Nephron progenitor cell (in vitro differentiated cells): ENCODE results near the gene KIAA0232.

Experiments
- DNase-seq: peaks from one replicate; pipeline ENCODE4 v3.0.0; 2021
- H3K27ac Mint-ChIP-seq: 2 replicates; pipeline ENCODE4 v1.8.0; 2021; ENCODE audit warnings: mild to moderate bottlenecking, moderate library complexity, mixed read lengths
- H3K27me3 Mint-ChIP-seq: 2 replicates; pipeline ENCODE4 v1.8.0; 2021; ENCODE audit warnings: mild to moderate bottlenecking, low read depth, mixed read lengths; ENCODE audit not compliant: poor library complexity
- H3K36me3 Mint-ChIP-seq: 2 replicates; pipeline ENCODE4 v1.8.0; 2021; ENCODE audit warnings: low read depth, mixed read lengths
- H3K4me1 Mint-ChIP-seq: 2 replicates; pipeline ENCODE4 v1.8.0; 2021; ENCODE audit warnings: mixed read lengths
- H3K4me3 Mint-ChIP-seq: 2 replicates; pipeline ENCODE4 v1.8.0; 2021; ENCODE audit warnings: mild to moderate bottlenecking, moderate library complexity, mixed read lengths
- H3K9me3 Mint-ChIP-seq: 2 replicates; pipeline ENCODE4 v1.8.0; 2021; ENCODE audit warnings: mild to moderate bottlenecking, moderate library complexity, mixed read lengths
- TF ChIP-seq, protein P1 (sequence below): fragments of 200-600 bp; sonication (generic); IDR thresholded peaks from 2 replicates; pipeline ENCODE4 v1.5.0; 2021; ENCODE audit warnings: antibody characterized with exemption

The KIAA0232 gene

GRCh38 chr4:6907658-6908191 is 125.2 kb downstream of the KIAA0232 start:
- Mint-ChIP-seq H3K4me1 (peaks cover 48% of the 10 kb centered on the region), H3K27ac (no peak overlapping the region), H3K27me3 (peaks cover 30% of the 10 kb centered on the region), H3K9me3 (no peaks in the 10 kb centered on the region), H3K36me3 (no peaks in the 10 kb centered on the region), H3K4me3 (peak overlapping the region; percentile 90)
- TF ChIP-seq, protein P1, sequence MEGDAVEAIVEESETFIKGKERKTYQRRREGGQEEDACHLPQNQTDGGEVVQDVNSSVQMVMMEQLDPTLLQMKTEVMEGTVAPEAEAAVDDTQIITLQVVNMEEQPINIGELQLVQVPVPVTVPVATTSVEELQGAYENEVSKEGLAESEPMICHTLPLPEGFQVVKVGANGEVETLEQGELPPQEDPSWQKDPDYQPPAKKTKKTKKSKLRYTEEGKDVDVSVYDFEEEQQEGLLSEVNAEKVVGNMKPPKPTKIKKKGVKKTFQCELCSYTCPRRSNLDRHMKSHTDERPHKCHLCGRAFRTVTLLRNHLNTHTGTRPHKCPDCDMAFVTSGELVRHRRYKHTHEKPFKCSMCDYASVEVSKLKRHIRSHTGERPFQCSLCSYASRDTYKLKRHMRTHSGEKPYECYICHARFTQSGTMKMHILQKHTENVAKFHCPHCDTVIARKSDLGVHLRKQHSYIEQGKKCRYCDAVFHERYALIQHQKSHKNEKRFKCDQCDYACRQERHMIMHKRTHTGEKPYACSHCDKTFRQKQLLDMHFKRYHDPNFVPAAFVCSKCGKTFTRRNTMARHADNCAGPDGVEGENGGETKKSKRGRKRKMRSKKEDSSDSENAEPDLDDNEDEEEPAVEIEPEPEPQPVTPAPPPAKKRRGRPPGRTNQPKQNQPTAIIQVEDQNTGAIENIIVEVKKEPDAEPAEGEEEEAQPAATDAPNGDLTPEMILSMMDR: no peak
- peak; percentile 35 for DNase-seq

- H3K9me3 Mint-ChIP-seq: no peaks in the 10 kb centered on the region
Measured at GRCh38 chr4:6908432-6909112, 126.0 kb downstream of the KIAA0232 start.

GRCh38 chr4:6909113-6909969 is 126.8 kb downstream of the KIAA0232 start, which contains the start of gene TBC1D14:
Gene TBC1D14, plus strand, starts transcription at chr4:6909826. Its CDS starts 13,564 bp downstream, at chr4:6923390.
- DNase-seq: peak; percentile 87
- peaks cover 30% of the 10 kb centered on the region for H3K27me3 Mint-ChIP-seq
- peak within 1 kb of the TSS; percentile 95 for H3K4me3 Mint-ChIP-seq
- no peaks in the 10 kb centered on the region for H3K36me3 Mint-ChIP-seq
- no peaks in the 10 kb centered on the region for H3K9me3 Mint-ChIP-seq
- peaks cover 42% of the 10 kb centered on the region for H3K4me1 Mint-ChIP-seq
- TF ChIP-seq, protein P1: no peak
- H3K27ac Mint-ChIP-seq: peak within 1 kb of the TSS; percentile 72

More at GRCh38 chr4:6908432-6909112, 126.0 kb downstream of the KIAA0232 start:
- peaks cover 30% of the 10 kb centered on the region for H3K27me3 Mint-ChIP-seq
- TF ChIP-seq, protein P1: no peak
- H3K4me3 Mint-ChIP-seq: peak overlapping the region; percentile 90
- no peaks in the 10 kb centered on the region for H3K36me3 Mint-ChIP-seq
- DNase-seq: no peak
- H3K4me1 Mint-ChIP-seq: peaks cover 42% of the 10 kb centered on the region
- H3K27ac Mint-ChIP-seq: peak overlapping the region; percentile 72

DNA sequence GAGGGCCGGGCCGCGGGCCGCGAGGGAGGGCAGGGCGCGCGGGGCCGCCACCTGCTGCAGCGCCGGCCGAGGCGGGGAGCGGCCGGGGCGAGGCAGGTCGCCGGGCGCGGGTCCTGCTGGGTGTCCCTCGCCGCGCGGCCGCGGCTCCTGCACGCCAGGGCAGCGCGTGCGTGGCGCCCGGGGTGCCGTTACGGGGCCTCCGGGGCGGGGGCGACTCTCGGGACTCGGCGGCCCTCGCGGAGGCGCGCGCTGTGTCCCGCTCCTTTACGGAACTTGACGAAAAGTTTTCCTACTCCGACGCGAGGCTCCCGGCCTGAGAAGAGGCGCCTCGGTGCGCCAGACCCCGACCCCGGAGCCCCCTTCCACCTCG is 127.4 kb downstream of the KIAA0232 start:
- Mint-ChIP-seq H3K4me3 (peak overlapping the region; percentile 95), H3K9me3 (no peaks in the 10 kb centered on the region), H3K27ac (no peak overlapping the region), H3K4me1 (peaks cover 42% of the 10 kb centered on the region), H3K27me3 (peaks cover 30% of the 10 kb centered on the region), H3K36me3 (no peaks in the 10 kb centered on the region)
- TF ChIP-seq, protein P1: no peak
- DNase-seq: peak; percentile 62

DNA sequence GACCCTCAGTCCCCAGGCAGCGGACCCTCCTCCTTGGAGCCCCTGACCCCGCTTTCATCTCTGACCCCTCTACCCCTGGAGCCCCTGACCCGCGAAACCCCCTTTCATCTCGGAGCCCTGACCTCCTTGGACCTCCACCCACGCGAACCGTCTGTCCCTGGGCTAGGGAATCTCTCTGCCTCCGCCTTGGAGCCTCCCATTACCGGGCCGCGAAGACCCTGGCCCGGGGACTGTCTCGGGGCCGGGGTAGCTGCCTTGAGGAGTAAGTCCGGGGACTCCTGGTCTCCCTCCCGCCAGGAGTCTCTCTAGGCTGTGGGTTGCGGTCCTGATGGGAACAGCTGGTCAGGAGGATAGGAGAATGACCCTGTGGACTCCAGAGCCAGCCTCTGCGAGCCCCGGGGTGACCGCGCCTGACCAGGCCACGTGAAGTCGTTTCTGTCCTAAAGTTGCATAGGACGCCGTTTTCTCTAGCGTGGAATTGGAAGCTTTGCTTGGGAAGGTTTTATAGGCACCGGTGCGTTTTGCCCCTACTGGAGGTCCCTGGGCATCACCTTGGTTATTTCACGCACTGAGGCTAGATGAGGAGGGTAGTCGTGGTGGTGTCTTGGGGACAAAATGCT is 127.9 kb downstream of the KIAA0232 start:
- Mint-ChIP-seq H3K4me1 (peaks cover 42% of the 10 kb centered on the region), H3K27ac (no peak overlapping the region), H3K9me3 (no peaks in the 10 kb centered on the region), H3K27me3 (peaks cover 27% of the 10 kb centered on the region), H3K36me3 (no peaks in the 10 kb centered on the region), H3K4me3 (peak overlapping the region; percentile 95)
- DNase-seq: peak; percentile 35
- TF ChIP-seq, protein P1: peak; percentile 16
